HCT116 (cell line): ENCODE data around the gene PDE4B. TPM values are rescaled to one million over a fixed set of nuclear protein-coding genes. Genes with fewer than 3 reads are reported as not detected.
A peak's percentile ranks its signal among the peaks of the same experiment; 100 is the strongest.

Experiments used
- ATAC-seq: fragments of 200-7000 bp; cut with Tn5 transposase; 2 replicates; pipeline ENCODE4 v1.9.1; 2020; ENCODE audit warnings: mild to moderate bottlenecking, moderate library complexity
- BruUV-seq: library from RNA; stranded (reverse); fragments of 400-500 nt; replicated peaks from 2 replicates; lab custom pipeline; 2021; lab: Mats Ljungman, UMichigan
- CTCF ChIA-PET: fragments of 300-600 bp; sonication (Branson Sonifier 250); formaldehyde crosslinking; loops from one replicate; lab custom pipeline; 2021; ENCODE audit warnings: antibody characterized with exemption; lab: Charles Lee
- POLR2A ChIA-PET: fragments of 300-600, 350-600 bp; sonication (Branson Sonifier 250); formaldehyde crosslinking; loops from one replicate; lab custom pipeline; 2021; ENCODE audit warnings: antibody characterized with exemption; lab: Charles Lee
- RAD21 ChIA-PET, 2 experiments: fragments of 300-600 bp; sonication (Branson Sonifier 250); formaldehyde crosslinking; loops; one replicate each; lab custom pipeline; 2023; ENCODE audit warnings: low total read pairs in 2 of 2; ENCODE audit not compliant: uncharacterized antibody in 2 of 2, unreplicated experiment in 2 of 2, low non-redundant PET in 1 of 2; lab: Charles Lee
- DNase-seq: peaks from one replicate; pipeline ENCODE4 v3.0.0-alpha.2; 2010; ENCODE audit warnings: low read depth, low spot score
- H2AFZ ChIP-seq: fragments of 200-600 bp; shearing (Covaris generic), sonication (generic); 2 replicates; pipeline ENCODE4 v1.6.1; 2017; ENCODE audit warnings: low read depth, mixed run types, mixed read lengths, antibody characterized with exemption, low read length; ENCODE audit not compliant: poor library complexity, severe bottlenecking
- H3K27ac ChIP-seq: 2 replicates; pipeline ENCODE4 v1.5.1; 2012; ENCODE audit warnings: low read depth, low read length
- H3K27me3 ChIP-seq: fragments of 200-600 bp; sonication (generic); 2 replicates; pipeline ENCODE4 v1.6.1; 2016; ENCODE audit warnings: mixed run types, low read length, mixed read lengths; ENCODE audit not compliant: insufficient read depth
- H3K36me3 ChIP-seq, 2 experiments: fragments of 200-500 bp in 1 of 2; fragments of 200-600 bp in 1 of 2; sonication (Bioruptor generic) in 1 of 2; sonication (generic) in 1 of 2; 2 replicates each; pipeline versions ENCODE4 v1.5.1 to v1.6.1; 2014 to 2016; ENCODE audit warnings: low read length in 2 of 2, inconsistent platforms in 1 of 2, mixed read lengths in 1 of 2, mixed run types in 1 of 2; ENCODE audit not compliant: insufficient read depth in 2 of 2, control insufficient read depth in 1 of 2
- H3K4me1 ChIP-seq, 2 experiments: fragments of 200-600 bp in 1 of 2; sonication (generic) in 1 of 2; 2 replicates each; pipeline versions ENCODE4 v1.5.1 to v1.6.1; 2012 to 2017; ENCODE audit warnings: low read length in 2 of 2, inconsistent platforms in 1 of 2, mild to moderate bottlenecking in 1 of 2, mixed read lengths in 1 of 2, mixed run types in 1 of 2, moderate library complexity in 1 of 2; ENCODE audit not compliant: insufficient read depth in 2 of 2, control insufficient read depth in 1 of 2
- H3K4me2 ChIP-seq: fragments of 200-600 bp; sonication (generic); 2 replicates; pipeline ENCODE4 v1.6.1; 2017; ENCODE audit warnings: mixed run types, low read length, mixed read lengths
- H3K4me3 ChIP-seq, 2 experiments: fragments of 200-600 bp in 1 of 2; sonication (generic) in 1 of 2; replicated peaks in 1 of 2; 2 replicates each; pipeline ENCODE4 v1.5.1; 2011 to 2016; ENCODE audit warnings: low read length in 2 of 2, control low read depth in 1 of 2, low read depth in 1 of 2, mild to moderate bottlenecking in 1 of 2, mixed read lengths in 1 of 2, mixed run types in 1 of 2
- H3K79me2 ChIP-seq: fragments of 200-600 bp; sonication (generic); 2 replicates; pipeline ENCODE4 v1.6.1; 2017; ENCODE audit warnings: mild to moderate bottlenecking, mixed run types, low read length, moderate library complexity, mixed read lengths; ENCODE audit not compliant: insufficient read depth
- H3K9ac ChIP-seq: fragments of 200-600 bp; sonication (generic); 2 replicates; pipeline ENCODE4 v1.6.1; 2016; ENCODE audit warnings: low read length, mixed read lengths
- H3K9me2 ChIP-seq: fragments of 200-600 bp; sonication (generic), shearing (Covaris generic); 2 replicates; pipeline ENCODE4 v1.6.1; 2017; ENCODE audit warnings: mixed run types, mild to moderate bottlenecking, moderate library complexity; ENCODE audit not compliant: insufficient read depth
- H3K9me3 ChIP-seq, 2 experiments: fragments of 200-500 bp in 1 of 2; fragments of 200-600 bp in 1 of 2; sonication (Bioruptor generic) in 1 of 2; sonication (generic) in 1 of 2; 2 replicates each; pipeline ENCODE4 v1.6.1; 2014 to 2017; ENCODE audit warnings: low read length in 2 of 2, mixed read lengths in 2 of 2, inconsistent platforms in 1 of 2, low read depth in 1 of 2, mild to moderate bottlenecking in 1 of 2, mixed run types in 1 of 2, moderate library complexity in 1 of 2; ENCODE audit not compliant: control insufficient read depth in 1 of 2, insufficient read depth in 1 of 2
- H4K20me1 ChIP-seq: fragments of 200-600 bp; sonication (generic), shearing (Covaris generic); 2 replicates; pipeline ENCODE4 v1.6.1; 2017; ENCODE audit warnings: mixed run types, mild to moderate bottlenecking, moderate library complexity; ENCODE audit not compliant: insufficient read depth
- CEBPB ChIP-seq: IDR thresholded peaks from 2 replicates; pipeline ENCODE4 v1.6.1; 2012; ENCODE audit warnings: low read depth
- ELF1 ChIP-seq: IDR thresholded peaks from 2 replicates; pipeline ENCODE4 v1.6.1; 2012; ENCODE audit warnings: low read depth, borderline replicate concordance
- EZH2 ChIP-seq: fragments of 200-600 bp; sonication (generic); IDR thresholded peaks from 2 replicates; pipeline ENCODE4 v1.6.1; 2017; ENCODE audit warnings: antibody characterized with exemption, mixed run types
- FOSL1 ChIP-seq: IDR thresholded peaks from 2 replicates; pipeline ENCODE4 v1.6.1; 2012; ENCODE audit warnings: low read depth
- JUND ChIP-seq: IDR thresholded peaks from 2 replicates; pipeline ENCODE4 v1.6.1; 2012
- SP1 ChIP-seq: IDR thresholded peaks from 2 replicates; pipeline ENCODE4 v1.6.1; 2012; ENCODE audit warnings: low read depth
- ZFX ChIP-seq: fragments of 450-650 bp; IDR thresholded peaks from 2 replicates; pipeline ENCODE4 v1.6.1; 2017
- intact Hi-C: fragments of 100-400 bp; cut with micrococcal nuclease; formaldehyde crosslinking; loops from 2 replicates; pipeline ENCODE4 v1.10.0; 2022
- total RNA-seq: library from RNA; stranded (reverse); gene quantifications from one replicate; pipeline ENCODE4 v1.2.1, GENCODE V29; 2021; ENCODE audit not compliant: unreplicated experiment
- TF ChIP-seq, protein P1 (sequence below), 3 experiments: fragments of 200-600 bp in 1 of 3; sonication (generic) in 1 of 3; IDR thresholded peaks in 2 of 3; conservative IDR thresholded peaks in 1 of 3; 2 replicates each; pipeline ENCODE4 v1.5.1; 2012 to 2017; ENCODE audit warnings: low read depth in 2 of 3, low read length in 2 of 3, antibody characterized with exemption in 1 of 3, borderline replicate concordance in 1 of 3, control low read depth in 1 of 3, mild to moderate bottlenecking in 1 of 3, mixed read lengths in 1 of 3, mixed run types in 1 of 3, moderate library complexity in 1 of 3; ENCODE audit not compliant: insufficient read depth in 1 of 3

The PDE4B gene
- total RNA-seq, 1 experiment from 2014 or later, result 76.9 TPM

DNA sequence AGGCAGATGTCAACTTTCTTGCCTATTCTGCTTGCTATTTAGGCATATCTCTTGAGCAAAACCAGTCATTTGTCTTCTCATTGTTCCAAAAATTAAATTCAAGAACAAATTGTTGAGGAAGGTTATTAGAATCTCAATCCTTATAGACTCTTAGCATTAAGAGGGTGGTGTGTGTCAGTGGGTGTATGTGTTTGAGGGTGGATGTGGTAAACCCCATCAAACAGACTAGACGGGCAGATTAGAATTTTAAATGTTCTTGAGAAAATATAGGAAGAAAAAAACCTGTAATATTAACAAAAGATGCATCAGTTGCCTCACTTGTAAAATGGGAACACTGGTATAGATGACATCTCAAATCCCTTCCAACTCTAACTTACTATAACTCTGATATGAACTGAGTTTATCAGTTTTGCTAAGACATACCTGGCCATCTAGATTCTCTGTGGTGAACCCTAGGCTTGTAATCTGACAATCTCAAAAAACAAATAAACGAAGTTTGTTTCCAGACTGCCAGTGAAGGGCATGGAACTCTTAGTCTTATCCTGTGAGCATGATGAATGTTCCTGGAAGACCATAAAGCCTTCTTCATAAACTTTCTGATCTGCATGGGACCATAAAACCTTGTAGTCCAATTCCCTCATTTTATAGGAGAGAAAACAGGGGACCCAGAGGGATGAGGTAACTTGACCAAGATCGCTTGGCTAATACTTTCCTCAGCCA is 564.9 kb downstream of the PDE4B start (continued):
- TF ChIP-seq EZH2 (no peak), JUND (no peak), SP1 (no peak), FOSL1 (no peak)
- TF ChIP-seq, protein P1, sequence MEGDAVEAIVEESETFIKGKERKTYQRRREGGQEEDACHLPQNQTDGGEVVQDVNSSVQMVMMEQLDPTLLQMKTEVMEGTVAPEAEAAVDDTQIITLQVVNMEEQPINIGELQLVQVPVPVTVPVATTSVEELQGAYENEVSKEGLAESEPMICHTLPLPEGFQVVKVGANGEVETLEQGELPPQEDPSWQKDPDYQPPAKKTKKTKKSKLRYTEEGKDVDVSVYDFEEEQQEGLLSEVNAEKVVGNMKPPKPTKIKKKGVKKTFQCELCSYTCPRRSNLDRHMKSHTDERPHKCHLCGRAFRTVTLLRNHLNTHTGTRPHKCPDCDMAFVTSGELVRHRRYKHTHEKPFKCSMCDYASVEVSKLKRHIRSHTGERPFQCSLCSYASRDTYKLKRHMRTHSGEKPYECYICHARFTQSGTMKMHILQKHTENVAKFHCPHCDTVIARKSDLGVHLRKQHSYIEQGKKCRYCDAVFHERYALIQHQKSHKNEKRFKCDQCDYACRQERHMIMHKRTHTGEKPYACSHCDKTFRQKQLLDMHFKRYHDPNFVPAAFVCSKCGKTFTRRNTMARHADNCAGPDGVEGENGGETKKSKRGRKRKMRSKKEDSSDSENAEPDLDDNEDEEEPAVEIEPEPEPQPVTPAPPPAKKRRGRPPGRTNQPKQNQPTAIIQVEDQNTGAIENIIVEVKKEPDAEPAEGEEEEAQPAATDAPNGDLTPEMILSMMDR (IDR thresholded peaks at IDR 0.05 in 2 of 3, conservative IDR thresholded peaks at IDR 0.05 in 1 of 3; ENCODE audit: borderline replicate concordance in 1 of 3, insufficient read depth in 1 of 3, low read depth in 2 of 3, low read length in 2 of 3), result no peak

DNA sequence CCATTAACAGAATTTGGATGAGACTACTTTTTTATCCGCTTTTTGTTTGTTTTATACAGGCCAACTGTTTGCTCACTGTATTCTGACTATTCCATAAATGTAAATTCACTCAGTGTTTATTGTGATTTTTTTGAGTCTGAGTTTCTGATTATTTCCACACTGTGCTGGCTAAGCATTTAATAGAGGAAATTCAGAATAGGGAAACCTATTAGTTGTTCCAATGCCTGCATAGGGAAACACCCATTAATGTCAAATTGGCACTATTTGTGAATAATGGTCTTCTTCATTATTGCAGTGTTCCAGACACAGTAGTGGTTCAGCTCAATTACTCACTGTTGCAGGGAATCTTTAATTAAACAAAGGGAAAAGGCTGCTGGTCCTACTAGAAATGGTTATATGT is 566.6 kb downstream of the PDE4B start:
- Histone ChIP-seq H3K4me3 (no peak overlapping the region), H2AFZ (no peak overlapping the region), H3K79me2 (peaks cover 100% of the 10 kb centered on the region), H3K27me3 (no peaks in the 10 kb centered on the region), H3K9me3 (no peaks in the 10 kb centered on the region), H4K20me1 (no peaks in the 10 kb centered on the region), H3K4me2 (no peak overlapping the region), H3K9ac (no peak overlapping the region), H3K9me2 (no peaks in the 10 kb centered on the region), H3K36me3 (peaks cover 41 to 73% of the 10 kb centered on the region in 2 experiments), H3K27ac (peak overlapping the region; percentile 96), H3K4me1 (peaks cover 55 to 60% of the 10 kb centered on the region in 2 experiments)
- no TSS peak for BruUV-seq
- CTCF ChIA-PET, result no interaction called here
- no peak for DNase-seq
- POLR2A ChIA-PET, result no interaction called here
- TF ChIP-seq ELF1 (no peak), CEBPB (no peak), ZFX (no peak)
- no peak for ATAC-seq
- RAD21 ChIA-PET, result no interaction called here
- intact Hi-C loops, result no loop called here
